ACC112 (cell line): ENCODE results near the gene DHRS12.

Experiments
- H2AFZ ChIP-seq: fragments of 200-600 bp; sonication (generic); one replicate; pipeline ENCODE4 v1.6.0; 2017; ENCODE audit warnings: antibody characterized with exemption, low read length; ENCODE audit not compliant: unreplicated experiment
- H3K27ac ChIP-seq: fragments of 200-600 bp; sonication (generic); 2 replicates; pipeline ENCODE4 v1.5.1; 2014; ENCODE audit warnings: low read depth, mild to moderate bottlenecking, antibody characterized with exemption, low read length, moderate library complexity
- H3K27me3 ChIP-seq: fragments of 200-600 bp; sonication (generic); 2 replicates; pipeline ENCODE4 v1.6.1; 2014; ENCODE audit warnings: mild to moderate bottlenecking, antibody characterized with exemption, low read length, moderate library complexity, mixed read lengths; ENCODE audit not compliant: insufficient read depth
- H3K36me3 ChIP-seq: fragments of 200-600 bp; sonication (generic); 2 replicates; pipeline ENCODE4 v1.6.1; 2016; ENCODE audit warnings: mild to moderate bottlenecking, antibody characterized with exemption, low read length, moderate library complexity, mixed read lengths; ENCODE audit not compliant: insufficient read depth
- H3K4me1 ChIP-seq: fragments of 200-600 bp; sonication (generic); one replicate; pipeline ENCODE4 v1.6.1; 2016; ENCODE audit warnings: low read length, mixed read lengths; ENCODE audit not compliant: insufficient read depth, unreplicated experiment, control insufficient read depth
- H3K4me3 ChIP-seq: fragments of 200-600 bp; sonication (generic); 2 replicates; pipeline ENCODE4 v1.5.1; 2014; ENCODE audit warnings: mild to moderate bottlenecking, low read depth, low read length
- H3K79me2 ChIP-seq: fragments of 200-600 bp; sonication (generic); one replicate; pipeline ENCODE4 v1.6.0; 2016; ENCODE audit warnings: low read length; ENCODE audit not compliant: control insufficient read depth, unreplicated experiment, insufficient read depth

Gene DHRS12

DNA sequence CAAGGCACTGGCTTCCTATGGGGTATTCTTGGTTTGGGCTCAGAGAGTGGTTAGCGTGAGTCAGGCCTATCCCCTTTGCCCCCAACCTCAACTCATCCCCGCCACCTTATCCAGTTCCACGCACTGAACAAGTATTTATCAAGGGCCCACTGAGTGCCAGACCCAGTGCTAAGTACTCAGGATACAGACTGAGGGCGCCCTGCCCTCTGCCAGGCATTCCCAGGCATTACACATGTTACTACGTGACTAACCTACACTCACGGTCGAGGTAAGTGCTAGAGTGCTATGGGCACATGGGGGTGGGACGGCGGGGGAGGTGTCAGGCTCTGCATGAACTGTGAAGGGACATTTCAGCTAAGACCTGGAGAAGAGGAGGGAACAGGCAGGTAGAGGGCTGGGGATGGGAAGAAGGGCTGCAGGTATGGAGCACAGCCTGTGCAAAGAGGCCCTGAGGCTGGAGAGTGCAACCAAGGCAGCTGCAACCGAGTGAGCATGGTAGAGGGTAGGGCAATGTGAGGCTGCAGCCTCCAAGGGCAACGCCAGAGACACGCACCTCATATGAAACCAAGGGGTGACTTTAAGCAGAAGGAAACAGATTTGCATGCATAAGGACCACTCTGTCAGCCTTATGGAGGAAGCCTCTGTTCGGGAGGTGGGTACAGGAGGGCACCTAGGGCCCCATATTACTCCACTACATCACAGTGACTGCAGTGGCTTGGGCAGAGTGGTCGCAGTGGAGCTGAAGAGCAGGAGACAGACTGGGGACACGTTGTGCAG is 22.5 kb downstream of the DHRS12 start:
- H3K27me3 ChIP-seq, result no peaks in the 10 kb centered on the region
- H3K4me1 ChIP-seq, result peaks cover 10% of the 10 kb centered on the region
- H3K36me3 ChIP-seq, result no peaks in the 10 kb centered on the region
- no peak overlapping the region for H2AFZ ChIP-seq
- H3K27ac ChIP-seq, result no peak overlapping the region
- H3K4me3 ChIP-seq, result no peak overlapping the region
- no peaks in the 10 kb centered on the region for H3K79me2 ChIP-seq

DNA sequence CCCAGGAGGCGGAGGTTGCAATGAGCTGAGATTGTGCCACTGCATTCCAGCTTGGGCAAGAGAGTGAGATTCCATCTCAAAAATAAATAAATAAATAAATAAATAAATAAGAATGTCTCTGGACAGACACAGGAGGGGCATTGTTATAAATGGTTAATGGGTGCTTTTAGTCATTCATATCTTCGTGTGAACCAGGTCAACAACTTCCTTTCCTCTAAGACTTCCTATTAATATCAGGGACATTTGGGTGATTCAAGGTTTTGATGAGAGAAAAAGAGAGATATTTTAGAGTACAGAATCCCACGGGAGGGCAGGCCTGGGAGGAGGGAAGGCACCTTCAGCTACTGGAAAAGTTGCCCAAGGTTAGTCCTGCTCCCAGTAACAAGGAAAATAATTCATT is 23.9 kb downstream of the DHRS12 start:
- H3K36me3 ChIP-seq, result no peaks in the 10 kb centered on the region
- no peak overlapping the region for H3K27ac ChIP-seq
- H2AFZ ChIP-seq, result no peak overlapping the region
- H3K27me3 ChIP-seq, result no peaks in the 10 kb centered on the region
- no peaks in the 10 kb centered on the region for H3K79me2 ChIP-seq
- H3K4me3 ChIP-seq, result no peak overlapping the region
- no peaks in the 10 kb centered on the region for H3K4me1 ChIP-seq

- Histone ChIP-seq H3K27me3 (no peaks in the 10 kb centered on the region), H3K79me2 (no peaks in the 10 kb centered on the region), H3K4me1 (no peaks in the 10 kb centered on the region), H3K27ac (no peak overlapping the region), H2AFZ (no peak overlapping the region), H3K4me3 (no peak overlapping the region), H3K36me3 (no peaks in the 10 kb centered on the region)
These were observed 25.6 kb downstream of the DHRS12 start for GRCh38 chr13:51778392-51778791.

DNA sequence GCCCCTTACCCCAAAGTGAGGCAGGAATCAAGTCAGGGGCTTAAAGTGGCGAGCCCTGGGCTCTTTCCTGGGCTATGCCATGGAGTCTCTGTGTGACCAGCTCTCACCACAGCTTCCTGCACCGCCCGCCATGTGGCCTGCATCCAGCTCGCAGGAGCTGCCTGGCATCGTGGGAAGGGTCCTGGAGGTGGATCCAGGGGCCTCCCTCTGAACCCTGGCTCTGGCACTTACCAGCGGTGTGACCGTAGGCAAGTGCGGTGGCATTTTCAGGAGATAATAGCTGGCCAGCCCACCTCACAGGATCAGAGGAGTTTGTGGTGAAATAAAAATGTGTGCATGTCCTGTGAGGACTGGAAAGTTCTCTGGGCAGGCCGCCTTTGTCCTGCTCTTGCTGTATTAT is 26.0 kb downstream of the DHRS12 start:
- H2AFZ ChIP-seq, result no peak overlapping the region
- H3K27ac ChIP-seq, result no peak overlapping the region
- no peaks in the 10 kb centered on the region for H3K79me2 ChIP-seq
- no peaks in the 10 kb centered on the region for H3K27me3 ChIP-seq
- H3K36me3 ChIP-seq, result no peaks in the 10 kb centered on the region
- no peak overlapping the region for H3K4me3 ChIP-seq
- H3K4me1 ChIP-seq, result no peaks in the 10 kb centered on the region

DNA sequence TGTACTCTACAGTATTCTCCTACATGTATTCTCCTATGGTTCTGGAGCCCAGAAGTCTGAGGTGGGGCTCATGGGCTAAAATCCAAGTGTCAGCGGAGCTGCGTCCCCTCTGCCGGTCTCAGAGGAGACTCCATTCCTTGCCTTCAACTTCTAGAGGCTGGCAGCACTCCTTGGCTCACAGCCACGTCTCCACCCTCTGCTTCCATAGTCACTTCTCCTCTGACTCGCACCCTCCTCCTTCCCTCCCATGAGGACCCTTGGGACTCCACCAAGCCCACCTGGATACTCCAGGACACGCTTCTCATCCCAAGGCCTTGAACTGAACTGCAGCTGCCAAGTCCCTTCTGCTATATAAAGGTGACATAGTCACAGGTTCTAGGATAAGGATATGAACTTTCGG is 27.8 kb downstream of the DHRS12 start:
- Histone ChIP-seq H3K79me2 (no peaks in the 10 kb centered on the region), H3K27ac (no peak overlapping the region), H3K4me1 (no peaks in the 10 kb centered on the region), H3K27me3 (no peaks in the 10 kb centered on the region), H3K36me3 (no peaks in the 10 kb centered on the region), H3K4me3 (no peak overlapping the region), H2AFZ (no peak overlapping the region)

DNA sequence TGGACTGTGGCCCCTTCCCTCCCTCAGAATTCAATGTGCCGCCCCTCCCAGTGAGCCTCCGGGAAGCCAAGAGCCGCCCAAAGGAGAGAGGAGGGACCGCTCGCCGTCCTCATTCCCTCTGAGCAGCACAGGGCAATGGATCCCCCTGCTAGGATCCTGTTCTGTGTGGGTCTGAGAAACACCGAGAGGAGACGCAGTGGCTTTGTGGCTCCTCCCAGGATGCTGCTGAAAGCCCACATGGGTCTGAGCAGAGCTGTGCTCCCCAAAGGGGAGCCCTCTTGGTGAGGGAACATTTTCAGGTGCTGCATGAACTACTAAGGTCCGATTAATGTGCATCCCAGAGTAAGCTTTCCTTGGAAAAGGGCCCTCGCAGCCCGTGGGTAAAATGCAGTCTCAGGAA is 30.4 kb downstream of the DHRS12 start:
- no peaks in the 10 kb centered on the region for H3K4me1 ChIP-seq
- no peaks in the 10 kb centered on the region for H3K27me3 ChIP-seq
- H3K36me3 ChIP-seq, result no peaks in the 10 kb centered on the region
- H3K79me2 ChIP-seq, result no peaks in the 10 kb centered on the region
- H2AFZ ChIP-seq, result no peak overlapping the region
- H3K27ac ChIP-seq, result no peak overlapping the region
- no peak overlapping the region for H3K4me3 ChIP-seq

GRCh38 chr13:51772781-51773180 is 31.2 kb downstream of the DHRS12 start:
- no peaks in the 10 kb centered on the region for H3K79me2 ChIP-seq
- H2AFZ ChIP-seq, result no peak overlapping the region
- H3K4me3 ChIP-seq, result no peak overlapping the region
- H3K4me1 ChIP-seq, result no peaks in the 10 kb centered on the region
- no peak overlapping the region for H3K27ac ChIP-seq
- H3K27me3 ChIP-seq, result no peaks in the 10 kb centered on the region
- no peaks in the 10 kb centered on the region for H3K36me3 ChIP-seq

- Histone ChIP-seq H2AFZ (no peak overlapping the region), H3K27ac (no peak overlapping the region), H3K36me3 (0 out of 2 replicates have a peak, but pooled peaks cover 3% of the 10 kb centered on the region), H3K4me1 (no peaks in the 10 kb centered on the region), H3K4me3 (no peak overlapping the region), H3K79me2 (no peaks in the 10 kb centered on the region), H3K27me3 (no peaks in the 10 kb centered on the region)
These were observed 31.9 kb downstream of the DHRS12 start for GRCh38 chr13:51772105-51772455.

DNA sequence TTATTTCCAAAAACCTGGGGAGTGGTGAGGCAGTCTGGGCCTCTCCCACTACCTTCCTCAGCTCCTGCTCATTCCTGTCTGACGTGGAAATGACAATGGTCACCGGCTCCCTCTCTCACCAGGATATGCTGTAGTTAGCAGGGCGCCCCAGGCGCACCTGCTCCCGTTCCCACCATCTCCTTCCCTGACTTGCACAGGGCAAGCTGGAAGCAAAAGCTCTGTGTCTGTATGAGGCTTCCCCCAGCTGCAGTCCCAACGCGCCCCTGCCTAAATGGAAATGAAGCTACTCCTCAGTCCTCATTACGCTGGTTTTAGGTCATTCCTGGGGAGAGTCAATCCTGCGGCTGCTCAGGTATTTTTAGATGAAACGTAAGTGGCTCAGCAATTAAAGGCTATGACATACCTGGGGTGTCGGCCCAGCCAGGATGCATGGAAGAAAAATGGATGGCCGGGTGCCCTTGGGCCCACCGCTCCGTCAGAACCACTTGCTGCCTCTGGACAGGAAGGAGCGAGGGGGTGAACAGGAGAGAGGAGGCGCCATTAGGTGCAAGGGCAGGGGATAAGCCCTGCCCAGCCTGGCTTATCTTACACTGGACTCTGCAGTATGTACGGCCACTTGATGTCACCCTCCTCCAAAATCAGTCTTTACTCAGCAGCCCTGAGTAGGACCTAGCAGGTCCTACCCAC is 32.4 kb downstream of the DHRS12 start:
- Histone ChIP-seq H3K36me3 (0 out of 2 replicates have a peak, but pooled peaks cover 3% of the 10 kb centered on the region), H3K27me3 (no peaks in the 10 kb centered on the region), H2AFZ (no peak overlapping the region), H3K79me2 (no peaks in the 10 kb centered on the region), H3K4me1 (no peaks in the 10 kb centered on the region), H3K27ac (no peak overlapping the region), H3K4me3 (no peak overlapping the region)

DNA sequence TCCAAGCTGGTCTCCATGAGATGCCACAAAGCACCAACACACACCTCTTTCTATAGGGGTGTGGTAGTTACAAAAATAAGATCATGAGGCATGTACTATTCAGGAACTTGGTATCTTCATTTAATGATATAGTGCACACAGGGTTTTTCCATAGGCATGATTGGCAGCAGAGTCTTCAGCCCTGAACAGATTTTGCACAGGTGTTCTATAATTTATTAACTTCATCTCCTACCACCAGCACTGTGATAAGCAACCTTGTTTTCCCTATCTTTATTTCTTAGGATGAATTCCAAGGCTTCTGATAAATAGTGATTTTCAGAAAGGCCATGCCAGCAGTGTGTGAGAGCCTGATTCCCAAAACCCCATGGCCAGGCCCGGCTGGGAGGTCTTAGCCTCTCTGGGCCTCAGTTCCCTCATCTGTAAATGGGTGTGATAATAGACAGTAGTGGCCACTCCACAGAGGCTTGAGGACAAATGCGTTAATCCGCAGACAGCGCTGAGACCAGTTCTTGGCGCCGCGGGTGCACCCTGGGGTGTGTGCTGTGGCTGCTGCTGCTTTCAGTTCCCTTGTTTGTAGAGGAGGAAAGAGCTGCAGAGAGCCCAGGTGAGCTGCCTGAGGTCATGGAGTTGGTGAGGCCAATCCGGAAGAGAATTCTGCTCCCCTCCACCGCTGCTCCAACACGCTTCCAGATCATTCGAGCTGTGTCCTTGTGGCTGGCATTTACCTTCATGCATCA is 33.1 kb downstream of the DHRS12 start:
- no peak overlapping the region for H3K4me3 ChIP-seq
- no peak overlapping the region for H2AFZ ChIP-seq
- H3K36me3 ChIP-seq, result 0 out of 2 replicates have a peak, but pooled peaks cover 3% of the 10 kb centered on the region
- no peak overlapping the region for H3K27ac ChIP-seq
- H3K4me1 ChIP-seq, result no peaks in the 10 kb centered on the region
- no peaks in the 10 kb centered on the region for H3K27me3 ChIP-seq
- H3K79me2 ChIP-seq, result no peaks in the 10 kb centered on the region
